Dermis microvascular lymphatic vessel endothelial cell (primary cell): ENCODE data around the gene CCR5AS.
"Not testable (repeated sequence)": the region's sequence is repeated elsewhere in the genome, so short reads cannot be mapped to it uniquely, and the experiment has no call there.

ENCODE experiments used
- DNase-seq, 2 donors: peaks; one replicate each; pipeline versions ENCODE4 v3.0.0 to v3.0.0-alpha.2; 2010; ENCODE audit warnings: low read depth in 2 of 2

Gene CCR5AS

GRCh38 chr3:46429250-46429649 lies 22.4 kb upstream of the CCR5AS start:
- DNase-seq, result no peak

GRCh38 chr3:46427916-46428833 lies 21.3 kb upstream of the CCR5AS start:
- DNase-seq, result no peak

- DNase-seq, result peak in 1 of 2 donors; percentile 12
Measured at GRCh38 chr3:46427404-46427803, 20.5 kb upstream of the CCR5AS start.

- DNase-seq, result not testable (repeated sequence)
Measured at GRCh38 chr3:46426476-46426875, 19.6 kb upstream of the CCR5AS start.

- DNase-seq, result peak; percentile 69 to 76
Measured at GRCh38 chr3:46423588-46423987, 16.7 kb upstream of the CCR5AS start.

- no peak for DNase-seq
Measured at GRCh38 chr3:46422617-46423016, 15.8 kb upstream of the CCR5AS start.

GRCh38 chr3:46420931-46421330 lies 14.1 kb upstream of the CCR5AS start:
- no peak for DNase-seq

GRCh38 chr3:46419816-46420215 lies 12.9 kb upstream of the CCR5AS start:
- no peak for DNase-seq

- no peak for DNase-seq
Measured at GRCh38 chr3:46417841-46418611, 11.2 kb upstream of the CCR5AS start.

GRCh38 chr3:46416811-46417510 lies 10.1 kb upstream of the CCR5AS start:
- DNase-seq, result no peak

GRCh38 chr3:46416125-46416810 lies 9.4 kb upstream of the CCR5AS start:
- DNase-seq, result no peak

- DNase-seq, result no peak
Measured at GRCh38 chr3:46414739-46415138, 7.9 kb upstream of the CCR5AS start.

GRCh38 chr3:46413951-46414350 lies 7.1 kb upstream of the CCR5AS start:
- no peak for DNase-seq

- DNase-seq, result peak in 1 of 2 donors; percentile 53
Measured at GRCh38 chr3:46412786-46413298, 6.0 kb upstream of the CCR5AS start.

- DNase-seq, result no peak
Measured at GRCh38 chr3:46411271-46411670, 4.4 kb upstream of the CCR5AS start.

- no peak for DNase-seq
Measured at GRCh38 chr3:46410669-46411068, 3.8 kb upstream of the CCR5AS start.

- DNase-seq, result no peak
Measured at GRCh38 chr3:46409739-46410489, 3.0 kb upstream of the CCR5AS start.

- no peak for DNase-seq
Measured at GRCh38 chr3:46408853-46409252, 2.0 kb upstream of the CCR5AS start.

GRCh38 chr3:46407970-46408369 lies 1.1 kb upstream of the CCR5AS start:
- peak in 1 of 2 donors; percentile 46 for DNase-seq

- peak in 1 of 2 donors; percentile 54 for DNase-seq
Measured at GRCh38 chr3:46406443-46406787, 451 bp downstream of the CCR5AS start.
